HG03457 (cell line): Measurements from ENCODE around the gene LRRC37A2.
"Not testable (repeated sequence)": the region's sequence is repeated elsewhere in the genome, so short reads cannot be mapped to it uniquely, and the experiment has no call there.

Experiments used
- ATAC-seq: cut with Tn5 transposase; IDR thresholded peaks from one replicate; pipeline ENCODE4 v1.9.1; 2021; ENCODE audit warnings: moderate number of reproducible peaks; ENCODE audit not compliant: unreplicated experiment

Gene LRRC37A2

GRCh38 chr17:46512168-46512567, at the start of gene LRRC37A2:
LRRC37A2 (plus strand) TSS chr17:46512468; CDS start chr17:46512713, 245 bp downstream.
- ATAC-seq, result not testable (repeated sequence)

GRCh38 chr17:46467618-46468017, 44.6 kb upstream of the LRRC37A2 start:
- ATAC-seq, result not testable (repeated sequence)

GRCh38 chr17:46474489-46474888, 37.8 kb upstream of the LRRC37A2 start:
- not testable (repeated sequence) for ATAC-seq

- ATAC-seq, result not testable (repeated sequence)
These were observed 36.7 kb upstream of the LRRC37A2 start for GRCh38 chr17:46475583-46475982.

- ATAC-seq, result not testable (repeated sequence)
These were observed 33.4 kb upstream of the LRRC37A2 start for GRCh38 chr17:46478823-46479222.

GRCh38 chr17:46481310-46481709, 31.0 kb upstream of the LRRC37A2 start:
- ATAC-seq, result not testable (repeated sequence)

- not testable (repeated sequence) for ATAC-seq
These were observed 20.2 kb upstream of the LRRC37A2 start for GRCh38 chr17:46492021-46492420.

GRCh38 chr17:46499437-46500139, 12.7 kb upstream of the LRRC37A2 start:
- not testable (repeated sequence) for ATAC-seq

- not testable (repeated sequence) for ATAC-seq
These were observed 6.4 kb upstream of the LRRC37A2 start for GRCh38 chr17:46505896-46506295.

- not testable (repeated sequence) for ATAC-seq
These were observed 22.4 kb downstream of the LRRC37A2 start for GRCh38 chr17:46534716-46535115.

- not testable (repeated sequence) for ATAC-seq
These were observed 36.3 kb downstream of the LRRC37A2 start for GRCh38 chr17:46548607-46549006.

- ATAC-seq, result not testable (repeated sequence)
These were observed 46.9 kb downstream of the LRRC37A2 start for GRCh38 chr17:46559155-46559554.

GRCh38 chr17:46560048-46560447, 47.8 kb downstream of the LRRC37A2 start:
- not testable (repeated sequence) for ATAC-seq

GRCh38 chr17:46566284-46566683, 54.0 kb downstream of the LRRC37A2 start:
- ATAC-seq, result not testable (repeated sequence)

- not testable (repeated sequence) for ATAC-seq
These were observed 54.7 kb downstream of the LRRC37A2 start for GRCh38 chr17:46566980-46567379.

- not testable (repeated sequence) for ATAC-seq
These were observed 59.5 kb downstream of the LRRC37A2 start for GRCh38 chr17:46571796-46572195.

GRCh38 chr17:46579083-46580075, 67.1 kb downstream of the LRRC37A2 start, which contains the start of gene ARL17A:
ARL17A (minus strand) TSS chr17:46579691; CDS start chr17:46576322, 3,369 bp downstream.
- ATAC-seq, result peak; percentile 89

- ATAC-seq, result not testable (repeated sequence)
These were observed 67.8 kb downstream of the LRRC37A2 start for GRCh38 chr17:46580082-46580481.

- not testable (repeated sequence) for ATAC-seq
These were observed 73.2 kb downstream of the LRRC37A2 start for GRCh38 chr17:46585444-46585843.

- ATAC-seq, result peak; percentile 63
These were observed 78.2 kb downstream of the LRRC37A2 start, which contains the start of gene NSF for GRCh38 chr17:46590157-46591146. NSF (plus strand) TSS chr17:46590669; CDS start chr17:46590776, 107 bp downstream.
